Psoas muscle (tissue), 8 donors: ENCODE results near the gene CHEK2. TPM values are rescaled to one million over a fixed set of nuclear protein-coding genes. Genes with fewer than 3 reads are reported as not detected.
A peak's percentile ranks its signal among the peaks of the same experiment; 100 is the strongest.
"Not testable (repeated sequence)": the region's sequence is repeated elsewhere in the genome, so short reads cannot be mapped to it uniquely, and the experiment has no call there.

ENCODE experiments used
- ATAC-seq, 4 donors: fragments of 200-7000 bp; cut with Tn5 transposase; one replicate each; pipeline ENCODE4 v1.9.1; 2020; ENCODE audit warnings: moderate library complexity in 3 of 4, mild to moderate bottlenecking in 2 of 4
- DNase-seq, 2 donors: peaks; one replicate each; pipeline ENCODE4 v3.0.0-alpha.2; 2020
- H3K27ac ChIP-seq: fragments of 200-600 bp; one replicate; pipeline ENCODE4 v1.8.0; 2022
- H3K27me3 ChIP-seq, 3 donors: fragments of 200-600 bp in 1 of 3; one replicate each; pipeline versions ENCODE4 v1.6.1 to v1.8.0; 2013 to 2022; ENCODE audit warnings: low read length in 2 of 3, mild to moderate bottlenecking in 2 of 3, moderate library complexity in 1 of 3; ENCODE audit not compliant: insufficient read depth in 3 of 3
- H3K36me3 ChIP-seq, 2 donors: fragments of 200-600 bp in 1 of 2; one replicate each; pipeline versions ENCODE4 v1.6.1 to v1.8.0; 2013 to 2022; ENCODE audit warnings: low read depth in 1 of 2, mild to moderate bottlenecking in 1 of 2, moderate library complexity in 1 of 2; ENCODE audit not compliant: insufficient read depth in 1 of 2
- H3K4me1 ChIP-seq: fragments of 200-600 bp; one replicate; pipeline ENCODE4 v1.8.0; 2022
- H3K4me3 ChIP-seq: fragments of 200-600 bp; one replicate; pipeline ENCODE4 v1.8.0; 2022; ENCODE audit warnings: mild to moderate bottlenecking
- H3K9me3 ChIP-seq: fragments of 200-600 bp; one replicate; pipeline ENCODE4 v1.8.0; 2022
- CTCF ChIP-seq: fragments of 200-600 bp; IDR thresholded peaks from one replicate; pipeline ENCODE4 v1.8.0; 2022; ENCODE audit warnings: antibody characterized with exemption
- WGBS, 3 donors: extraction: QIAGEN DNeasy Blood & Tissue Kit; methylation state at CpG; one replicate each; pipeline versions ENCODE4 v1.1.6 to v1.1.7; 2013; 5-methylcytosine and 5-hydroxymethylcytosine counted together
- intact Hi-C, 2 donors: fragments of 100-400 bp; cut with DNase I; formaldehyde crosslinking; loops; one replicate each; pipeline versions ENCODE4 v1.11.0 to v1.14.2; 2022
- polyA plus RNA-seq, 3 donors: library from polyadenylated mRNA; stranded (reverse); fragments of 200-250 nt; gene quantifications; one replicate each; pipeline ENCODE4 v1.2.3, GENCODE V29; 2013
- total RNA-seq, 4 donors: library from RNA; stranded (reverse); fragmentation: NEBNext Ultra II Directional in 2 of 4; extraction: Animal tissue kit (Norgen Biotek cat#: 25700) in 2 of 4; gene quantifications; one replicate each; pipeline versions ENCODE4 v1.2.1 to v1.2.4, GENCODE V29; 2021 to 2023
- donor health status: healthy with polysubstance abuse.
- donor health status: DM: no; HTN: no; CAD: no; lungs with moderate emphysema.
- donor health status: Bipolar disorder and iron deficiency.
- donor health status: healthy.
- donor health status: DM: yes; HTN: yes; CAD: no.
- donor health status: DM: no; HTN: no; CAD: no.
- donor health status: DM: no; HTN: no; CAD: no.
- donor health status: DM: yes; HTN: yes; CAD: no.

Gene CHEK2
- total and polyA plus RNA-seq, 7 donors: 1.2 to 14.8 (median 2.3) TPM

GRCh38 chr22:28750471-28750881 is 8.9 kb upstream of the CHEK2 start:
- no peak for ATAC-seq
- peaks cover 5 to 59% of the 10 kb centered on the region in 2 donors for H3K36me3 ChIP-seq
- no peaks in the 10 kb centered on the region for H3K27me3 ChIP-seq
- H3K4me3 ChIP-seq: no peak overlapping the region
- intact Hi-C loops: no loop called here
- no peaks in the 10 kb centered on the region for H3K4me1 ChIP-seq
- no peaks in the 10 kb centered on the region for H3K9me3 ChIP-seq
- no peak for TF ChIP-seq CTCF
- no peak for DNase-seq
- WGBS, 3 donors: 62 to 65% (median 64%) methylated on average over 6 of the region's 6 CpGs
- no peak overlapping the region for H3K27ac ChIP-seq

- DNase-seq (no peak), ATAC-seq (no peak)
- no peak overlapping the region for H3K27ac ChIP-seq
- no peak overlapping the region for H3K4me3 ChIP-seq
- no peaks in the 10 kb centered on the region for H3K9me3 ChIP-seq
- 92 to 96% (median 96%) methylated on average over 3 of the region's 3 CpGs for WGBS, 3 donors
- no peaks in the 10 kb centered on the region for H3K27me3 ChIP-seq
- TF ChIP-seq CTCF: no peak
- H3K4me1 ChIP-seq: peaks cover 8% of the 10 kb centered on the region
- H3K36me3 ChIP-seq: peaks cover 5 to 56% of the 10 kb centered on the region in 2 donors
- intact Hi-C loops: loop anchor here in 1 of 2 donors (2.0 kb wide), 1 partner anchor 31 kb away; no protein-coding TSS in a partner anchor
These were observed 2.2 kb upstream of the CHEK2 start for GRCh38 chr22:28743852-28744251.

GRCh38 chr22:28742562-28742962 is 942 bp upstream of the CHEK2 start:
- TF ChIP-seq CTCF: no peak
- H3K9me3 ChIP-seq: no peaks in the 10 kb centered on the region
- H3K36me3 ChIP-seq: peaks cover 3 to 43% of the 10 kb centered on the region in 2 donors
- intact Hi-C loops: loop anchor here (1.0 to 2.0 kb wide), 2 partner anchors 30 to 58 kb away; partner anchors contain the start of gene XBP1 (in 1 of the 2)
- DNase-seq (no peak), ATAC-seq (no peak)
- H3K27me3 ChIP-seq: no peaks in the 10 kb centered on the region
- peak overlapping the region; percentile 98 for H3K4me3 ChIP-seq
- peaks cover 8% of the 10 kb centered on the region for H3K4me1 ChIP-seq
- WGBS, 3 donors: 2 to 5% (median 4%) methylated on average over 10 of the region's 10 CpGs
- H3K27ac ChIP-seq: peak overlapping the region; percentile 97

GRCh38 chr22:28741200-28741784 is 328 bp downstream of the CHEK2 start:
- H3K27ac ChIP-seq: peak overlapping the region; percentile 97
- ATAC-seq: no peak
- peaks cover 8% of the 10 kb centered on the region for H3K4me1 ChIP-seq
- no peaks in the 10 kb centered on the region for H3K27me3 ChIP-seq
- H3K4me3 ChIP-seq: peak overlapping the region; percentile 98
- no peak for TF ChIP-seq CTCF
- DNase-seq: no peak
- H3K9me3 ChIP-seq: no peaks in the 10 kb centered on the region
- intact Hi-C loops: no loop called here
- whole genome bisulfite sequencing, 3 donors: 5 to 6% (median 6%) methylated on average over 18 of the region's 18 CpGs
- peaks cover 0 to 30% of the 10 kb centered on the region in 2 donors for H3K36me3 ChIP-seq

GRCh38 chr22:28738876-28739275 is 2.7 kb downstream of the CHEK2 start:
- DNase-seq, intact Hi-C loops, H3K9me3 ChIP-seq, H3K27ac ChIP-seq, H3K27me3 ChIP-seq, H3K4me3 ChIP-seq, ATAC-seq, H3K36me3 ChIP-seq, H3K4me1 ChIP-seq: not testable (repeated sequence)
- WGBS, 3 donors: 86 to 89% (median 87%) methylated on average over 8 of the region's 8 CpGs
